ENCODE data around the gene TMEM231. TPM values are rescaled to one million over a fixed set of nuclear protein-coding genes. Genes with fewer than 3 reads are reported as not detected.

Gene TMEM231
- total RNA-seq, 1 experiment from 2014 or later: 9.7 TPM

DNA sequence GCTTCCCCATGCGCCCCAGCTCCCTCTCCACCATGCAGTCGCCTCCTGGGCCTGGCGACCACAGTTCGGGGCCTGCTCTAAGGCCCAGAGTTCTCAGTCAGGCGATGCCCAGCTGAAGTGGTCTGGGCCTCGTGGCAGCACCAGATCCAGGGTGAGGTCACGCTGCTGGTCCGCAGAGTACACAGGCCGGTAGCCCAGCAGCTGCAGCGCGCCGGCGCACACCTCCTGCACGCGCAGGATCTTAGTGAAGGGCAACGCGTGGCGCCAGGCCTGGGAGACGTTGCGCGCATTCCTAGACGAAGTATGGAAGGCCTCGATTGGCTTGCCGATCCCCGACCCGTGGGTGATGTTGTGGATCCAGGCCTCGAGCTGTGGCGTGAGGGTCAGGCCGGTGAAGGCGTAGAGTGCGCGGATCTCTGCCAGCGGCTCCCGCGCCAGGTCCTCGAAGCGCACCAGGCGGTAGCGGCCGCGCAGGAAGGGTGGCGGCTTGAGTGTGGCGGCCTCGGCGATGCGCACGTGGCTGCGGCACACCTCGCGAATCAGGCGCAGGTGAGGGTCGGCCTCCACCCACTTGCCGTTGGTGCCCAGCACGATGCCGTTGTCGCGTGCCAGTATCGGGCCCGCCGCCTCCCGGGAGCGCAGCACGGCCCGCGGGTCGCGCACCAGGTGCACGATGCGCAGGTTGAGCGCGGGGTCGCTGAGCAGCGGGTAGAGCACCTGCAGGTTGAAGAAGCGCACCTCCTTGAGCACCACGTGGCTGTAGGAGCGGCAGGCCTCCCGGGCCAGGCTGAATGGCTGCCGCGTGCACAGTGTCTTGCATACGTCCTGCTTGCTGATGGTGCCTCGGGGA is 26.8 kb downstream of the TMEM231 start:
- ChIA-PET RAD21 (ENCODE audit: low non-redundant PET in 1 of 2, low total read pairs in 2 of 2, uncharacterized antibody in 2 of 2, unreplicated experiment in 2 of 2) (no interaction called here), CTCF (no interaction called here), POLR2A (no interaction called here)
- ATAC-seq: no peak
- Histone ChIP-seq H3K4me1 (ENCODE audit: control insufficient read depth in 1 of 2, insufficient read depth in 2 of 2, low read length in 2 of 2) (no peaks in the 10 kb centered on the region), H3K36me3 (ENCODE audit: control insufficient read depth in 1 of 2, insufficient read depth in 2 of 2, low read length in 2 of 2) (no peaks in the 10 kb centered on the region), H3K9ac (ENCODE audit: low read length) (no peak overlapping the region), H2AFZ (ENCODE audit: low read depth, low read length, poor library complexity, severe bottlenecking) (no peak overlapping the region), H3K27ac (ENCODE audit: low read depth, low read length) (no peak overlapping the region), H4K20me1 (ENCODE audit: insufficient read depth) (no peaks in the 10 kb centered on the region), H3K79me2 (ENCODE audit: insufficient read depth, low read length) (no peaks in the 10 kb centered on the region), H3K9me2 (ENCODE audit: insufficient read depth) (no peaks in the 10 kb centered on the region), H3K27me3 (ENCODE audit: insufficient read depth, low read length) (no peaks in the 10 kb centered on the region), H3K9me3 (ENCODE audit: control insufficient read depth in 1 of 2, insufficient read depth in 1 of 2, low read depth in 1 of 2, low read length in 2 of 2) (no peaks in the 10 kb centered on the region), H3K4me3 (replicated peaks in 1 of 2; ENCODE audit: low read depth in 1 of 2, low read length in 2 of 2) (no peak overlapping the region), H3K4me2 (ENCODE audit: low read length) (no peak overlapping the region)
- no peak for TF ChIP-seq TCF7L2 (IDR thresholded peaks at IDR 0.05; ENCODE audit: borderline replicate concordance, extremely low read depth, insufficient read depth, insufficient read length)
- no peak for TF ChIP-seq FOSL1 (IDR thresholded peaks at IDR 0.05; ENCODE audit: low read depth)
- TF ChIP-seq ZNF274 (IDR thresholded peaks at IDR 0.05; ENCODE audit: low read depth, low read length): no peak
- TF ChIP-seq CEBPB (IDR thresholded peaks at IDR 0.05; ENCODE audit: low read depth): no peak
- no peak for TF ChIP-seq EGR1 (IDR thresholded peaks at IDR 0.05; ENCODE audit: low read depth)
- no peak for TF ChIP-seq POLR2AphosphoS5 (IDR thresholded peaks at IDR 0.05; ENCODE audit: low read depth, low read length)
- no peak for TF ChIP-seq POLR2A (IDR thresholded peaks at IDR 0.05; ENCODE audit: borderline replicate concordance, extremely low read depth, insufficient read depth, insufficient read length)
- TF ChIP-seq CBX3 (IDR thresholded peaks at IDR 0.05; ENCODE audit: low read depth): no peak
- no peak for TF ChIP-seq CTCF (IDR thresholded peaks at IDR 0.05 in 2 of 3, conservative IDR thresholded peaks at IDR 0.05 in 1 of 3; ENCODE audit: borderline replicate concordance in 1 of 3, insufficient read depth in 1 of 3, low read depth in 2 of 3, low read length in 2 of 3)
- no peak for TF ChIP-seq EZH2 (IDR thresholded peaks at IDR 0.05)
- TF ChIP-seq YY1 (IDR thresholded peaks at IDR 0.05; ENCODE audit: extremely low read depth, insufficient replicate concordance, low read depth, low read length): no peak
- TF ChIP-seq SIN3A (IDR thresholded peaks at IDR 0.05; ENCODE audit: low read depth): no peak
- no TSS peak for BruUV-seq (replicated peaks)
- DNase-seq (ENCODE audit: low read depth, low spot score): no peak
- intact Hi-C loops (cut with micrococcal nuclease): no loop called here
